K562 (cell line): ENCODE data around the gene NR6A1. TPM values are rescaled to one million over a fixed set of nuclear protein-coding genes. Genes with fewer than 3 reads are reported as not detected.

ENCODE experiments used
- CBX8 ChIP-seq: fragments of 200-600 bp; sonication (generic); IDR thresholded peaks from 2 replicates; pipeline ENCODE4 v1.6.1; 2012; ENCODE audit warnings: borderline replicate concordance, mixed run types, low read depth, mild to moderate bottlenecking, moderate library complexity, mixed read lengths, low read length, control low read depth, inconsistent platforms; ENCODE audit not compliant: poor library complexity, severe bottlenecking; ENCODE audit errors: extremely low read depth
- CHD7 ChIP-seq: fragments of 200-600 bp; sonication (generic); IDR thresholded peaks from one replicate; pipeline ENCODE4 v1.6.1; 2012; ENCODE audit warnings: mild to moderate bottlenecking, low read depth, low read length, inconsistent platforms
- KDM5B ChIP-seq: fragments of 200-600 bp; sonication (generic); IDR thresholded peaks from 2 replicates; pipeline ENCODE4 v1.6.1; 2012; ENCODE audit warnings: low read depth, mild to moderate bottlenecking, moderate library complexity, low read length, control low read depth, inconsistent platforms; ENCODE audit not compliant: insufficient replicate concordance
- MAFG ChIP-seq: fragments of 450-650 bp; conservative IDR thresholded peaks from 2 replicates; pipeline ENCODE4 v1.6.1; 2016; ENCODE audit warnings: missing genetic modification characterization, missing compliant biosample characterization
- MAZ ChIP-seq, 2 experiments: fragments of 450-650 bp in 1 of 2; sonication (generic) in 1 of 2; formaldehyde crosslinking; IDR thresholded peaks in 1 of 2; conservative IDR thresholded peaks in 1 of 2; 2 replicates each; pipeline versions ENCODE4 v1.4.0 to v1.5.0; 2020; ENCODE audit warnings: mild to moderate bottlenecking in 1 of 2, missing genetic modification reagents in 1 of 2
- SMARCC2 ChIP-seq: fragments of 450-650 bp; IDR thresholded peaks from 2 replicates; pipeline ENCODE4 v1.6.1; 2017; ENCODE audit warnings: antibody characterized with exemption, moderate library complexity, mild to moderate bottlenecking, low read depth
- ZFX ChIP-seq: sonication (generic); formaldehyde crosslinking; IDR thresholded peaks from 2 replicates; pipeline ENCODE4 v1.8.0; 2022; ENCODE audit warnings: mild to moderate bottlenecking, missing genetic modification reagents, moderate library complexity
- ZNF609 ChIP-seq: sonication (generic); formaldehyde crosslinking; IDR thresholded peaks from 2 replicates; pipeline ENCODE4 v1.8.1; 2023; ENCODE audit warnings: missing genetic modification reagents, mild to moderate bottlenecking, borderline replicate concordance
- ZNF707 ChIP-seq: fragments of 250-450 bp; sonication (Bioruptor Pico); conservative IDR thresholded peaks from 2 replicates; pipeline ENCODE4 v1.8.0; 2022; ENCODE audit warnings: inconsistent platforms, mild to moderate bottlenecking, moderate library complexity
- polyA plus RNA-seq, 8 experiments: library from polyadenylated mRNA; depleted of rRNA in 4 of 8; stranded (reverse) in 5 of 8; unstranded in 3 of 8; fragments of >200 nt; fragmentation: Nextera tagmentation in 2 of 8; fragmentation: Illumina TruSeq in 1 of 8; extraction: Ambion mirVana in 2 of 8; extraction: Trizol in 1 of 8; gene quantifications; 2 replicates each; pipeline versions ENCODE4 v1.2.1 to v1.2.3, GENCODE V29; 2011 to 2014; ENCODE audit warnings: inconsistent platforms in 1 of 8, missing spikeins in 1 of 8
- total RNA-seq, 7 experiments: library from RNA; depleted of rRNA in 6 of 7; stranded (reverse); fragments of >200 nt in 6 of 7; fragmentation: Illumina TruSeq in 2 of 7; extraction: Trizol in 2 of 7; gene quantifications; 2 replicates each; pipeline versions ENCODE4 v1.2.1 to v1.2.3, GENCODE V29; 2011 to 2021; ENCODE audit warnings: low replicate concordance in 1 of 7

The NR6A1 gene
- total and polyA plus RNA-seq, 9 of the 15 experiments (the other 6 are each of a cell fraction or from before 2014, with no cell fraction given): 9.7 to 55.4 (median 28.3) TPM

DNA sequence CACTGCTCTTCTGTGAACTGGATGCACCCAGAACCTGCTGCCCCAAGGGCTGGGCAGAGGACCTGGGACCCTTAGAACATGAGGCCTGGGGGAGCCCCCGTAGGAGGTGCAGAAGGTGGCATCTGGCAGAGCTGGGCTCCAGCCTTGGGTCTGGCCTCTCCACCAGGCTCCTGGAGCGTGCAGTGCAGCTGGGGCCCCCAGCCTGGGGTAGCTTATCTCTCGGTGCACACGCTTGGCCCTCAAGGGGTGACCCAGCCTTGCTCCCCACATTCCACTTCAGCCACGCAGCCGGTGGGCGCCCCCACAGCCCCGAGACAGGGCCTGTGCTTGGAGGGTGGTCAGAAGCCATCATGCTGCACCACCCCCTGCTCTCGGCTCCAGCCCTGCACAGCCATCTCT lies 258.3 kb downstream of the NR6A1 start (continued):
- no peak for TF ChIP-seq CBX8
- no peak for TF ChIP-seq CHD7
- TF ChIP-seq ZNF609 (CRISPR knock-in tag): no peak
- no peak for TF ChIP-seq SMARCC2
- TF ChIP-seq MAFG (tag): no peak
- peak; percentile 8 for TF ChIP-seq ZFX (CRISPR knock-in tag)
- no peak for TF ChIP-seq ZNF707 (CRISPR knock-in tag)
- peak in 1 of 2 experiments; percentile 37; a peak in 1 of 4 replicates for TF ChIP-seq MAZ (CRISPR knock-in tag; conservative IDR thresholded peaks at IDR 0.05 in 1 of 2, IDR thresholded peaks at IDR 0.05 in 1 of 2)
- no peak for TF ChIP-seq KDM5B
